WTC11 (cell line): Measurements from ENCODE around the gene TMEM92. TPM values are rescaled to one million over a fixed set of nuclear protein-coding genes. Genes with fewer than 3 reads are reported as not detected.

ENCODE experiments used
- ATAC-seq: fragments of 200-7000 bp; cut with Tn5 transposase; 2 replicates; pipeline ENCODE4 v1.10.0; 2021; ENCODE audit warnings: mild to moderate bottlenecking, moderate library complexity
- CTCF ChIA-PET: fragments of 300-600 bp; sonication (Branson Sonifier 250); formaldehyde crosslinking; loops from one replicate; lab custom pipeline; 2021; ENCODE audit warnings: antibody characterized with exemption; lab: Charles Lee
- POLR2A ChIA-PET: fragments of 350-600 bp; sonication (Branson Sonifier 250); formaldehyde crosslinking; loops from one replicate; lab custom pipeline; 2021; ENCODE audit warnings: antibody characterized with exemption; lab: Charles Lee
- DNase-seq: peaks from one replicate; pipeline ENCODE4 v3.0.0; 2021; ENCODE audit warnings: low spot score
- H3K27ac Mint-ChIP-seq: 2 replicates; pipeline ENCODE4 v1.8.0; 2021; ENCODE audit warnings: mixed read lengths
- H3K27me3 Mint-ChIP-seq: 2 replicates; pipeline ENCODE4 v1.8.0; 2021; ENCODE audit warnings: low read depth, mild to moderate bottlenecking, moderate library complexity, mixed read lengths
- H3K36me3 Mint-ChIP-seq: 2 replicates; pipeline ENCODE4 v1.8.0; 2021; ENCODE audit warnings: mixed read lengths
- H3K4me1 Mint-ChIP-seq: 2 replicates; pipeline ENCODE4 v1.8.0; 2022; ENCODE audit warnings: mixed read lengths
- H3K4me3 Mint-ChIP-seq: 2 replicates; pipeline ENCODE4 v1.8.0; 2021; ENCODE audit warnings: mild to moderate bottlenecking, moderate library complexity, mixed read lengths
- H3K9me3 Mint-ChIP-seq: 2 replicates; pipeline ENCODE4 v1.8.0; 2021; ENCODE audit warnings: mixed read lengths
- AR ChIP-seq: fragments of 250-450 bp; sonication (Bioruptor Pico); IDR thresholded peaks from 2 replicates; pipeline ENCODE4 v1.9.0; 2021; ENCODE audit warnings: mild to moderate bottlenecking
- CDX4 ChIP-seq: fragments of 250-450 bp; sonication (Bioruptor Pico); IDR thresholded peaks from 2 replicates; pipeline ENCODE4 v1.9.0; 2021; ENCODE audit warnings: moderate library complexity, mild to moderate bottlenecking, inconsistent platforms, borderline replicate concordance
- CREB1 ChIP-seq: sonication (generic); formaldehyde crosslinking; IDR thresholded peaks from 2 replicates; pipeline ENCODE4 v1.8.0; 2023; ENCODE audit warnings: mild to moderate bottlenecking, missing genetic modification reagents
- CTCF ChIP-seq: fragments of 200-600 bp; IDR thresholded peaks from 2 replicates; pipeline ENCODE4 v1.8.0; 2022; ENCODE audit warnings: antibody characterized with exemption
- ERG ChIP-seq: fragments of 250-450 bp; sonication (Bioruptor Pico); IDR thresholded peaks from 2 replicates; pipeline ENCODE4 v1.8.0; 2021; ENCODE audit warnings: mild to moderate bottlenecking
- FOXK1 ChIP-seq: sonication (generic); formaldehyde crosslinking; IDR thresholded peaks from 2 replicates; pipeline ENCODE4 v1.8.0; 2022; ENCODE audit warnings: mild to moderate bottlenecking, moderate library complexity, missing genetic modification reagents
- MLX ChIP-seq: sonication (generic); formaldehyde crosslinking; IDR thresholded peaks from 2 replicates; pipeline ENCODE4 v1.8.1; 2023; ENCODE audit warnings: mild to moderate bottlenecking, missing genetic modification reagents, moderate library complexity
- MYBL2 ChIP-seq: sonication (generic); formaldehyde crosslinking; IDR thresholded peaks from 2 replicates; pipeline ENCODE4 v1.8.1; 2023; ENCODE audit warnings: mild to moderate bottlenecking, moderate library complexity, missing genetic modification reagents
- NR3C1 ChIP-seq: sonication (generic); formaldehyde crosslinking; conservative IDR thresholded peaks from 2 replicates; pipeline ENCODE4 v1.8.1; 2023; ENCODE audit warnings: low read depth, mild to moderate bottlenecking, missing genetic modification reagents
- PRDM15 ChIP-seq: sonication (generic); formaldehyde crosslinking; IDR thresholded peaks from 2 replicates; pipeline ENCODE4 v1.8.0; 2022; ENCODE audit warnings: missing genetic modification reagents
- RELA ChIP-seq: sonication (generic); formaldehyde crosslinking; IDR thresholded peaks from 2 replicates; pipeline ENCODE4 v1.8.1; 2022; ENCODE audit warnings: missing genetic modification reagents, mild to moderate bottlenecking, borderline replicate concordance
- STAT6 ChIP-seq: sonication (generic); formaldehyde crosslinking; conservative IDR thresholded peaks from 2 replicates; pipeline ENCODE4 v1.8.1; 2023; ENCODE audit warnings: mild to moderate bottlenecking, low read depth, missing genetic modification reagents, moderate library complexity
- TCF7 ChIP-seq: sonication (generic); formaldehyde crosslinking; IDR thresholded peaks from 2 replicates; pipeline ENCODE4 v1.8.0; 2022; ENCODE audit warnings: mild to moderate bottlenecking, low read depth, missing genetic modification reagents, moderate library complexity
- TEAD4 ChIP-seq: sonication (generic); formaldehyde crosslinking; IDR thresholded peaks from 2 replicates; pipeline ENCODE4 v1.8.0; 2022; ENCODE audit warnings: mild to moderate bottlenecking, missing genetic modification reagents
- USF2 ChIP-seq: sonication (generic); formaldehyde crosslinking; IDR thresholded peaks from 2 replicates; pipeline ENCODE4 v1.8.1; 2023; ENCODE audit warnings: mild to moderate bottlenecking, missing genetic modification reagents, moderate library complexity
- ZMAT4 ChIP-seq: fragments of 250-450 bp; sonication (Bioruptor Pico); IDR thresholded peaks from 2 replicates; pipeline ENCODE4 v1.9.0; 2021; ENCODE audit warnings: mild to moderate bottlenecking
- ZNF232 ChIP-seq: sonication (generic); formaldehyde crosslinking; IDR thresholded peaks from 2 replicates; pipeline ENCODE4 v1.8.0; 2022; ENCODE audit warnings: mild to moderate bottlenecking, missing genetic modification reagents
- ZNF317 ChIP-seq: sonication (generic); formaldehyde crosslinking; IDR thresholded peaks from 2 replicates; pipeline ENCODE4 v1.8.1; 2023; ENCODE audit warnings: low read depth, mild to moderate bottlenecking, moderate library complexity, missing genetic modification reagents, borderline replicate concordance
- ZNF671 ChIP-seq: fragments of 250-450 bp; sonication (Bioruptor Pico); IDR thresholded peaks from 2 replicates; pipeline ENCODE4 v1.8.0; 2021; ENCODE audit warnings: mild to moderate bottlenecking
- total RNA-seq: library from RNA; stranded (reverse); gene quantifications from 3 replicates; pipeline ENCODE4 v1.2.3, GENCODE V29; 2021

The TMEM92 gene
- total RNA-seq, 1 experiment from 2014 or later, result 9.8 TPM

- Mint-ChIP-seq H3K36me3 (no peaks in the 10 kb centered on the region), H3K4me1 (peaks cover 11% of the 10 kb centered on the region)
- TF ChIP-seq ERG (CRISPR knock-in tag), result no peak
- TF ChIP-seq, all 79 proteins: peak for 0
- CTCF ChIA-PET, result interaction anchor here (0.6 to 9.0 kb wide), 31 partner anchors 8 to 206 kb away, joined by 3 to 183 read pairs (median 4); partner anchors contain the start of genes COL1A1, LRRC59, PDK2 and SGCA
- no peak overlapping the region for H3K27ac Mint-ChIP-seq
- DNase-seq (no peak), ATAC-seq (peak; percentile 19)
- POLR2A ChIA-PET, result interaction anchor here (2.2 kb wide), 1 partner anchor 98 kb away, joined by 9 read pairs; no protein-coding TSS in a partner anchor
- peaks cover 7% of the 10 kb centered on the region for H3K27me3 Mint-ChIP-seq
- H3K9me3 Mint-ChIP-seq, result no peaks in the 10 kb centered on the region
- no peak overlapping the region for H3K4me3 Mint-ChIP-seq
These were observed 23.8 kb downstream of the TMEM92 start for GRCh38 chr17:50298018-50298417.

- Mint-ChIP-seq H3K4me1 (peaks cover 12% of the 10 kb centered on the region), H3K36me3 (no peaks in the 10 kb centered on the region), H3K4me3 (no peak overlapping the region), H3K9me3 (no peaks in the 10 kb centered on the region), H3K27me3 (peaks cover 13% of the 10 kb centered on the region), H3K27ac (no peak overlapping the region)
- ChIA-PET CTCF (interaction anchor here (1.3 to 9.0 kb wide), 4 partner anchors 33 to 205 kb away, joined by 5 to 183 read pairs (median 6); partner anchors contain the start of genes COL1A1 and PDK2), POLR2A (interaction anchor here (0.6 kb wide), 1 partner anchor 1063 kb away, joined by 3 read pairs; no protein-coding TSS in a partner anchor)
- ATAC-seq (no peak), DNase-seq (no peak)
- TF ChIP-seq MLX (CRISPR knock-in tag), result no peak
- no peak for TF ChIP-seq CTCF
- no peak for TF ChIP-seq ZMAT4
- no peak for TF ChIP-seq RELA
- no peak for TF ChIP-seq STAT6 (CRISPR knock-in tag)
- TF ChIP-seq CREB1 (CRISPR knock-in tag), result no peak
- no peak for TF ChIP-seq MYBL2
- TF ChIP-seq FOXK1 (CRISPR knock-in tag), result no peak
- TF ChIP-seq NR3C1, result no peak
- no peak for TF ChIP-seq TEAD4
- TF ChIP-seq USF2 (CRISPR knock-in tag), result no peak
- TF ChIP-seq CDX4 (CRISPR knock-in tag), result no peak
- no peak for TF ChIP-seq PRDM15 (CRISPR knock-in tag)
- TF ChIP-seq AR (CRISPR knock-in tag), result no peak
- no peak for TF ChIP-seq TCF7 (CRISPR knock-in tag)
- no peak for TF ChIP-seq ZNF671 (CRISPR knock-in tag)
- no peak for TF ChIP-seq ZNF232 (CRISPR knock-in tag)
- TF ChIP-seq ZNF317, result no peak
These were observed 25.5 kb downstream of the TMEM92 start for GRCh38 chr17:50299776-50300175.
